HUDEP-2 (cell line): ENCODE data around the gene PNPLA2.

Source experiments
- DNase-seq, 76 experiments: peaks; one replicate each; lab custom pipeline; 2025; ENCODE audit not compliant: unreplicated experiment in 76 of 76; lab: John Stamatoyannopoulos, UW

Gene PNPLA2

DNA sequence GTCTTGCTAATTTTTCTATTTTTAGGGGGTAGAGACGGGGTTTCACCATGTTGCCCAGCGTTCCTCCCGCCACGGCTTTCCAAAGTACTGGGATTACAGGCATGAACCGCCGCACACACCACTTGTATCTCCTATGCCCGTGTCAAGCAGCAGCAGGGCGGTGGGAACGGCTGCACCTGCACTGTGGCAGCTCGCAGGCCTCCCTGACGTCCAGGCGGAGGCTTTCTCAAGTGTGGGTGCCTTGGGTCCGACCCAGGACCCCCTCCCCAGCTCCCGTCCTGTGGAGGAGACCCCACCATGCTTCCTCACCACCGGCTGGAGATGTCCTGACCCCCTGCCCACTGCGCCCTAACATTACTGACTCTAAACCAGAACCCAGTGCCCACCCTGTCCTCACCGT lies 49.7 kb downstream of the PNPLA2 start:
- no peak for DNase-seq

DNA sequence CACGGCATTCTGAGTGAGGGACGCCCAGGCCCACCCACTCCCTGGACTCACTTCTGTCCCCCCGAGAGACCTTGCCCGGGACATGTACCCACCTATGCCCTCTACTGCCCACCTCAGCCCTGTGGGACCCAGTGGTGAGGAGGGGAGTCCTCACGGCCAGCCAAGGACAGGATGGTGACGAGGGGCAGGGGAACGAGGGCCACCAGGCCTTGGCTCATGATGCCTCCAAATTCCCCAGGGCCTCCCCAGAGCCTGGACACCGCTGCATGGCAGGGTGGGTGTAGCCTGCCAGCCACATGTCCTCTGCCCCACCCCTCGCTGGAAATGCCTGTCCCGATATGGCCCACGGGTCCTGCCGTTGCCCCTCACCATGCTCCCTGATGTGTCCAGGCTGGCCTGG lies 50.1 kb downstream of the PNPLA2 start:
- DNase-seq = no peak

DNA sequence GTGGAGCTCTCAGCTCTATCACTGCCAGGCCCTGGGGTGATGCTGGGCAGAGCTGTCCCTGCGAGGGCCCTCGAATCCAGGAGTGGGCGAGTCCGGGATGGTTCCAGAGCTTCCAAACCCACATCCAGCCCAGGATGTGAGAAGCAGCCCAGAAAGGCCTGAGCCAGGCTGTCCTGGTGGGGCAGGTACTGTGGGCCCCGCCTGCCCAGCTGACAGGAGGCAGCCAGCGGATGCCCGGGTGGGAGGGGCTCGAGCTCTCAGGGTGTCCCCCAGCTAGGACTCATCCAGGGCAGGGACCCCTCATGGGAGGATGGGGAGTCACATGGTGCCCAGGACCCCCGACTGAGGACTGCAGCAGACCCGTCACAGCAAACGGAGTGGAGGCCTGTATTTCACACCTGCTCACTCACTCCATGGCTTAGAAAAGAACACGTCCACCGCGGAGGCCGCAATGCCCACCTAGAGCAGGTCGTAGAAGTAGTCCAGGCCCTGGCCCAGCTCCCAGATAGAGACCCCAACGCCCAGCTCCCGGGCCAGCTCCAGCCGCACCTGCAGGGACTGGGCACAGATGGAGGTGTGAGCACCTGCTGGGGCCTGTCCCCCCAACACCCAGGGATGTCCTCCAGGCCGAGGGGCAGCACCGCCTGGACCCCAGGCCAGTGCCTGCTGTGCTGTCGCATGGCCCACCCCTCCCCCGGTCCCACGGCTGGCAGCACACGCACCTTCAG lies 50.8 kb downstream of the PNPLA2 start:
- DNase-seq = no peak

GRCh38 chr11:870127-870413 lies 51.4 kb downstream of the PNPLA2 start:
- no peak for DNase-seq

GRCh38 chr11:870418-870817 lies 51.7 kb downstream of the PNPLA2 start:
- no peak for DNase-seq

- no peak for DNase-seq
Observed at GRCh38 chr11:871472-871871, 52.8 kb downstream of the PNPLA2 start.

DNA sequence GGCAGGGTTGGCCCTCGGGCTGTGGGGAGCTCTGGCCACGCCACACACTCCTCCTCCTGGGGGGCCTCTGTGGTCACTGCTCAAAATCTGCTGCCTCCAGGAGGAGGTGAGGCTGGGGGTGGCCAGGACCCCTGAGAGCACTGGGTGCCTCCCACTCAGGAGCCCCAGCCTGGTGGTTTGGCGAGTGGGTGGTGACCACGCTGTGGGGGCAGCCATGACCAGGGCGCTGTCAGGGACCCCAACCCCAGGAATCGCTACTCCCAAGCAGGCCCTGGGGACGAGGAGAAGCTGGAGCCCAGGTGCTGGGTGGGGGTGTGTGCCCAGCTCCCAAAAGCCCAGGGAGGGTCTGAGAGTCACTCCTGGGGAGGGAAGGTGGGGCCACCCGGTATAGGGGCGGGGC lies 54.1 kb downstream of the PNPLA2 start:
- DNase-seq = no peak

GRCh38 chr11:873706-874105 lies 55.0 kb downstream of the PNPLA2 start:
- DNase-seq = no peak
